Measurements from ENCODE around the gene TBC1D3H.
"Not testable (repeated sequence)": the region's sequence is repeated elsewhere in the genome, so short reads cannot be mapped to it uniquely, and the experiment has no call there.

Gene TBC1D3H

DNA sequence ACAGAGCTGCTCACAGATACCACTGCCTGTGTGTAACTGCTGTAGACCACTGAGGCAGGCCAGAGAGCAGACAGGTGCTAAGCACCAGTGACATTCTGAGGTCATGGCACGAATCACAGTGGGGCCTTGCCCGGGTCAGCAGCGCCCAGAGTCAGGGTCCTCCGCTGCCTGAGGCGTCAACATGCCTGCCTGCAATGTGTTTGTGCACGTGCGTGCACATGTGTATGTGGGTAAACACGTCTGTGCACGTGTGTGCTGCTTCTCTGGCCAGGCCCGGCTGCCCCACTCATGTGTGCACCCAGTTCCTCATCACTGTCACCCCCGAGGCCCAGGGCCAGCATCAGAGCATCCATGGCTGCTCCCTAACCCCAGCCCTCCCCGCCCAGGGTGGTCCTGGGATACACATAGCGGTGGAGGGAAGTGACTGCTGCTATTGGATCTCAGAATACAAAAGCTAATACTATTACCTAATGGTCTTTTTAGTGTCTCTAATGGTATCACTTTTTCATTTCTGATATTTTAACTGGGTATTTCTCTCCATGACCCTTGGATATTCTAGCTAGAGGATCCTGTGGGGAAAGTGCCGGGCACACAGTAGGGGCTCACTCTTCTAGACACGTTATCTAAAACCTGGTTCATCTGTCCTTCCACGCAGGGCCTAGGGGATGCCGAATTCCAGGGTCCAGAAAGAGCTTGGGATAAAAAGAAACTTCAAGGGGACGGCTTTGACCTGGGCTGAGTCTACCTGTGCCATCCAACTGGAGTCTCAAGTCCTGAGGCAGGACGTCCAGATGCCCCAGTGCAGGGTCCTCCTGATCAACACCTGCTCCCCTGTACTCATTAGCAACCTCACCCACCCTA is at the start of gene TBC1D3H:
TBC1D3H (minus strand) TSS at position 51 of the 861 bp plus-strand sequence. CDS start 1,540 bp downstream, outside the sequence.
- not testable (repeated sequence) for DNase-seq (ENCODE audit: low read depth in 1 of 2, low spot score in 1 of 2)

DNA sequence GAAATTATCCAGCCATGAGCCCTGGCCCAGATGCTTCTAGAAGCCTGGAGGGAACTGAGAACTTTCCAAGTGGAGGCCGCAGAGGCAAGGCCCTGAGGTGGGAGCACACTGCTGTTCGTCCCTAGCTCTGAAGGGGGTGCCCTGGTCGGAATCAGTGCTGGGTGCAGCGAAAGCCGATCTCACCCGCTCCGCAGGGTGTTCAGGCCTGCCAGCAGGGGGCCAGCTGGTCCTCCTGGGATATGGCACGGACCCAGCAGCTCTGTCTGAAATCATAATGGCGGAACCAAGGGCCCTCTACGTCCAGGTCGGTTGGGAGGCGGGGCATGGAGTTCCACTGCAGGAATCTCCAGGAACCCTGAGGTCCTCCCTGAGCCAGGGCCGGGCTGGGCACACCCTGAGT is 40.7 kb upstream of the TBC1D3H start:
- not testable (repeated sequence) for DNase-seq (ENCODE audit: low read depth in 1 of 2, low spot score in 1 of 2)

DNA sequence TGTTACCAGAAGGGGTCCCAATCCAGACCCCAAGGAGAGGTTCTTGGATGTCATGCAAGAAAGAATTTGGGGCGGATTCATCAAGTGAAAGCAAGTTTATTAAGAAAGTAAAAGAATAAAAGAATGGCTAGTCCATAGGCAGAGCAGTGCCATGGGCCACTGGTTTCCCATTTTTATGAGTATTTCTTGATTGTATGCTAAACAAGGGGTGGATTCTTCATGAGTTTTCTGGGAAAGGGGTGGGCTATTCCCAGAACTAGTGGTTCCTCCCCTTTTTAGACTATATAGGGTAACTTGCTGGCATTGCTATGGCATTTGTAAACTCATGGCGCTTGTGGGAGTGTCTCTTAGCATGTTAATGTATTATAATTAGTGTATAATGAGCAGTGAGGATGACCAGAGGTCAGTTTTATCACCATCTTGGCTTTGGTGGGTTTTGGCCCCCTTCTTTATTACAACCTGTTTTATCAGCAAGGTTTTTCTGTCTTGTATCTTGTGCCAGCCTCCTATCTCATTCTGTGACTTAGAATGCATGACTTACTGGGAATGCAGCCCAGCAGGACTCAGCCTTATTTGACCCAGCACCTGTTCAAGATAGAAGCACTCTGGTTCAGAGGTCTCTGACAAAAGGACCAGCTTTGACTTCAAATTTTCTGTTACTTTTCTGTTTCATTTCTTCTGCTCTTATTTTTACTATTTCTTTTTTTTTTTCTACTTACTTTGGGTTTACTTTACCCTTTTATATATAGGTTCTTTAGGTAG is 27.1 kb upstream of the TBC1D3H start:
- DNase-seq (ENCODE audit: low read depth in 1 of 2, low spot score in 1 of 2), result not testable (repeated sequence)

DNA sequence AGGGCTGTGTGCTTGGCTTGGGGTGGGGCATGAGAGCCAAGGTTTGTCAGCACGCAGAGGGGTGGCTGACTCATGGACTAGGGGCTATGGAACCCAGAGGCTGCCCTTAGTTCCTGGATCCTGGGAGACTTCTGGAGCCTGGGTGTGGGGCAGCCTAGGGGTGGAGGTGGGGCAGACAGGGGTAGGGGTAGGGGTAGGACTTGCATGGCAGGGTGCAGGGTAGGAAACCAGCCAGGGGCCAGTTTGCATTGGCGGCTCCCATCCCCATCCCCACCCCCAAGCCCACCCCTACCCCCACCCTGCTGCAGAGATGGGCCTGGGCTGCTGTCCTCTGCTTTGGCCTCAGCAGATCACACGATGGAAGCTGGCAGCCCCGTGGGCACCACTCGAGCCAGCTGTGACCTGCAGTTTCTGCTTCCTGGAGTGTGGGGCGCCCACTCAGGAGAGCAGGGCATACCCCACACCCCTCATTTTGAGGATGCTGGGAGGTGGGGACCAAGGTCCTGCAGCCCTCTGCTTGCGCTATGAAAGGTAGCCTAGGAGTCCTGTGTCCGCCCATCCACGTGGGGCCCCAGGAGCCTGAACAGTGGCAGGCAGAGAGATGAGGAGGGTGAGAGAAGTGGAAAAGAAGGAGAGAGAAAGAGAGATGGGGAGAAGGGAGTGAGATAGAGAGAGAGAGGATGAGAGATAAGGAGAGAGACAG is 2.9 kb upstream of the TBC1D3H start:
- not testable (repeated sequence) for DNase-seq (ENCODE audit: low read depth in 1 of 2, low spot score in 1 of 2)

DNA sequence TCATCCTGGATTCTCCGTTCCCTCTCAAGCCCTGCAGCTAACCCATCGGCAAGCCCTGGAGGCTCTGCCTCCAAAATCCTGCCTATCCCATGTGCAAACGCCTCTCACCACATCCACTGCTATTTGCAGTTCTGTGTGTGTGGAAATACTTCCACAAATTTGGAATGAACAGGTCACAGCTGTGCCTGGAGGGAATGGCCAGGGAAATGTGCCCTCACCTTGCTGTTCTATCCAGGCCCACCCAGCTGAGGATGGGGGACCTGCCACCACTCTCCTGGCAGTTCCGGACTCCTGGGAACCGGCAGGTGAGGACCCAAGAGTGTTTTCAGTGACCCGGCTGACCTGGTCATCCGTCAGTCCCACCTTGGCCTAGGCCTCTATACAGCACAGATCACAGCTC is 12.3 kb downstream of the TBC1D3H start:
- DNase-seq (ENCODE audit: low read depth in 1 of 2, low spot score in 1 of 2), result not testable (repeated sequence)

DNA sequence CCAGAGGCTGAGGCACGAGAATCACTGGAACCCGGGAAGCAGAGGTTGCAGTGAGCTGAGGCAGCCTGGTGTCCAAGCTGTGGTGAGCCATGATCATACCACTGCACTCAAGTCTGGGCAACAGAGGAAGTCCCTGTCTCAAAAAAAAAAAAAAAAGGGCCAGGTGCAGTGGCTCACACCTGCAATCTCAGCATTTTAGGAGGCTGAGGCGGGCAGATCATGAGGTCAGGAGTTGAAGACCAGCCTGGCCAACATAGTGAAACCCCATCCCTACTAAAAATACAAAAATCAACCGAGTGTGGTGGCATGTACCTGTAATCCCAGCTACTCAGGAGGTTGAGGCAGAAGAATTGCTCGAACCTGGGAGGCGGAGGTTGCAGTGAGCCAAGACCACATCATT is 25.7 kb downstream of the TBC1D3H start:
- not testable (repeated sequence) for DNase-seq (ENCODE audit: low read depth in 1 of 2, low spot score in 1 of 2)
